Measurements from ENCODE around the gene GVQW3. TPM values are rescaled to one million over a fixed set of nuclear protein-coding genes. Genes with fewer than 3 reads are reported as not detected.

The GVQW3 gene
- total and polyA plus RNA-seq, 2 of the 13 experiments (the other 11 are each of a cell fraction or from before 2014, with no cell fraction given): 5.0 to 5.6 TPM

- TF ChIP-seq HNRNPH1 (optimal IDR thresholded peaks at IDR 0.05; ENCODE audit: low read depth, low read length) (no peak), MIXL1 (CRISPR knock-in tag; IDR thresholded peaks at IDR 0.05) (peak; percentile 64), ZNF292 (CRISPR knock-in tag; IDR thresholded peaks at IDR 0.05; ENCODE audit: borderline replicate concordance, low read depth) (no peak), NFIC (IDR thresholded peaks at IDR 0.05; ENCODE audit: low read length) (no peak), NFYB (CRISPR knock-in tag; IDR thresholded peaks at IDR 0.05) (peak; percentile 87), ZSCAN12 (CRISPR knock-in tag; IDR thresholded peaks at IDR 0.05) (no peak), MTA1 (CRISPR knock-in tag; IDR thresholded peaks at IDR 0.05; ENCODE audit: borderline replicate concordance) (no peak), POGZ (CRISPR knock-in tag; IDR thresholded peaks at IDR 0.05) (peak; percentile 72), ZNF678 (CRISPR knock-in tag; IDR thresholded peaks at IDR 0.05) (0 out of 2 replicates have a peak, but pooled peaks have one; percentile 34), RFX3 (CRISPR knock-in tag; IDR thresholded peaks at IDR 0.05) (no peak), NCOA2 (CRISPR knock-in tag; IDR thresholded peaks at IDR 0.05) (0 out of 2 replicates have a peak, but pooled peaks have one; percentile 25), ZNF280B (CRISPR knock-in tag; IDR thresholded peaks at IDR 0.05; ENCODE audit: borderline replicate concordance) (no peak), ZNF318 (CRISPR knock-in tag; IDR thresholded peaks at IDR 0.05) (0 out of 2 replicates have a peak, but pooled peaks have one; percentile 14), NBN (conservative IDR thresholded peaks at IDR 0.05) (no peak), ZNF580 (CRISPR knock-in tag; IDR thresholded peaks at IDR 0.05; ENCODE audit: borderline replicate concordance, low read depth) (peak; percentile 71; the same call in 1 of the 2 replicates), HNF4A (CRISPR knock-in tag; IDR thresholded peaks at IDR 0.05) (no peak; the same call in 1 of the 2 replicates), GPN1 (CRISPR knock-in tag; IDR thresholded peaks at IDR 0.05; ENCODE audit: borderline replicate concordance) (no peak), SKI (IDR thresholded peaks at IDR 0.05; ENCODE audit: partially characterized antibody) (no peak), KMT2B (CRISPR knock-in tag; IDR thresholded peaks at IDR 0.05) (peak; percentile 80; the same call in 1 of the 2 replicates), ZNF343 (CRISPR knock-in tag; IDR thresholded peaks at IDR 0.05) (no peak), ZNF589 (CRISPR knock-in tag; conservative IDR thresholded peaks at IDR 0.05) (0 out of 2 replicates have a peak, but pooled peaks have one; percentile 39), U2AF1 (optimal IDR thresholded peaks at IDR 0.05; ENCODE audit: low read depth, low read length) (peak; percentile 88)
Measured at GRCh38 chr11:76444384-76445120, 63.4 kb downstream of the GVQW3 start, which contains the start of gene EMSY (continued).
